GM12874 (cell line): ENCODE results near the gene BECN2.

ENCODE experiments used
- CTCF ChIP-seq: IDR thresholded peaks from 2 replicates; pipeline ENCODE4 v1.5.1; 2011; ENCODE audit warnings: low read depth, mild to moderate bottlenecking, control low read depth, low read length, moderate library complexity; ENCODE audit not compliant: insufficient read depth

The BECN2 gene

GRCh38 chr1:241957692-241958494 lies at the start of gene BECN2:
Gene BECN2 (plus strand): TSS chr1:241957767. CDS start chr1:241957767, 0 bp downstream.
- TF ChIP-seq CTCF: no peak

DNA sequence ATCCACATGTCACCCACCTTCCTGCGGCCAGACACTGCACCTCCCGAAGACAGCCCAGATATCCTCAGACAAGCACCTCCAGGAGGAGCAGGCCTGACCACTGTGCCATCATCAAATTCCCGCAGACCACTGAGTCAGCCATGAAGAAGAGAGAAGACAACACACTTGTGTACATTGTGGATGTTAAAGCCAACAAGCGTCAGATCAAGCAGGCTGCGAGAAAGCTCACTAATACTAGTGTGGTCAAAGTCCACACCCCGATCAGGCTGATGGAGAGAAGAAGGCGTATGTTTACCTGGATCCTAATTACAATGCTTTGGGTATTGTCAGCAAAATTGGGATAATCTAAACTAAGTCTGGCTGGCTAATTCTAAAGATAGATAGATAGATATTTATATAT lies 41.4 kb upstream of the BECN2 start:
- TF ChIP-seq CTCF: no peak

GRCh38 chr1:241917487-241917886 lies 40.1 kb upstream of the BECN2 start:
- TF ChIP-seq CTCF: no peak

GRCh38 chr1:241918879-241919278 lies 38.7 kb upstream of the BECN2 start:
- TF ChIP-seq CTCF: no peak

DNA sequence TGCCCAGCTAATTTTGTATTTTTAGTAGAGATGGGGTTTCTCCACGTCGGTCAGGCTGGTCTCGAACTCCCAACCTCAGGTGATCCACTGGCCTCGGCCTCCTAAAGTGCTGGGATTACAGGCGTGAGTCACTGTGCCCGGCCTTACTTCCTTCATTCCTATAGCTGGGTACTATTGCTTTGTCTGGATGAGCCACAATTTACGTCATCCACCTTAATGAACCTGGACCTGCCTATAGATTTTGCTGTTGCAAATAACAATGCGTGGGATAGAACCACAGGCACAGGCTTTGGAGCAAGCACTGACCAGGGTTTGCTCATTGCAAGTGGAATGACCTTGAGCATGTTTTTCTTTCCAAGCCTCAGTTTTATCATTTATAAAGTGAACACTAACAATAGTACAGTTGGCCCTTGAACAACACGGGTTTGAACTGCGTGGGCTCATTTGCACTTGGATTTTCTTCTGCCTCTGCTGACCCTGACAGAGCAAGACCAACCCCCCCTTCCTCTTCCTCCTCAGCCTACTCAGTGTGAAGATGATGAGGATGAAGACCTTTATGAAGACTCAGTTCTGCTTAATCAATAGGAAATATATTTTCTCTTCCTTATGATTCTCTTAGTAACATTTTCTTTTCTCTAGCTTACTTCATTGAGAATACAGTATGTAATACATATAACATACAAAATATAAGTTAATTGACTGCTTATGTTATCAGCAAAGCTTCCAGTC lies 33.3 kb upstream of the BECN2 start:
- no peak for TF ChIP-seq CTCF

GRCh38 chr1:241926141-241926540 lies 31.4 kb upstream of the BECN2 start:
- TF ChIP-seq CTCF: no peak

DNA sequence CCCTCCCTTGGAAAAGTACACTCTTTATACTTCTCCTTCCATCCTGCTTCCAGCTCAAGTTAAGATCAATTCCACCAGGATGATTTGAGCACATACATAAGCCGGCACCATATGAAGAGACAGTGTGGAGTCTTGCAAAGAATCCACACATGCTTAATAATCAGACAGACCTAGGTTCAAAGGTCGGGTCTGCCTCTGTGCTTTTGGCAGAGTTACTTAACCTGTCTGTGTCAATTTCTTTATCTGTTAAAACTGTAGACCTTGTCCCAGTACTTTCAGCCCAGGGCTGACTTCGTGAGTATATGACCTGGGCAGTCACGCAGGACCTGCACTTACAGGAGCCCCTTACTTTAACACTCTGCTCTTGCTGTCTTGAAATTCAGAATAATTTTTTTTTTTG lies 30.2 kb upstream of the BECN2 start:
- TF ChIP-seq CTCF: no peak
